ENCODE measurements around the gene ARMC2. TPM values are rescaled to one million over a fixed set of nuclear protein-coding genes. Genes with fewer than 3 reads are reported as not detected.

The ARMC2 gene
- total and polyA plus RNA-seq, 2 experiments from 2014 or later = 2.7 to 4.4 TPM

DNA sequence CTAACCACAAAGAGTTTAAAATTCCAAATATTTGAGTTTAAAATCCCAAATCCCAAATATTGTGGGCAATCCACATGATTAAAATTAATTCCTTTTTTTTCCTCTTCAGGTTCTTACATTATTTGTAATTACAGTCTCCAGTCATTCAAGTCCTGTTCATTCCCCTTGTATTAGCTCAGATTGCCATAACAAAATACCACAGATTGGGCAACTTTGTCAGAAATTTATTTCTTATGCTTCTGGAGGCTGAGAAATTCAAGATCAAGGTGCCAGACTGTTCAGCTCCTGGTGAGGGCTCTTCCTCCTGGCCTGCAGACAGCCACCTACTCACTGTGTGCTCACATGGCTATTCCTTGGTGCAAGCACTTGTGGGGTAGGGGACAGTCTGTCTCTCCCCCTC is 105.5 kb downstream of the ARMC2 start:
- Mint-ChIP-seq H3K9me3 (no peaks in the 10 kb centered on the region), H3K4me1 (no peaks in the 10 kb centered on the region), H3K27ac (no peak overlapping the region), H3K27me3 (ENCODE audit: insufficient read depth, low read depth, poor library complexity) (peaks cover 5% of the 10 kb centered on the region), H3K4me3 (no peak overlapping the region), H3K36me3 (ENCODE audit: low read depth) (no peaks in the 10 kb centered on the region)
- Histone ChIP-seq H3K27me3 (ENCODE audit: insufficient read depth) (no peaks in the 10 kb centered on the region), H3K4me2 (no peak overlapping the region), H3F3A (replicated peaks; ENCODE audit: low read depth) (no peaks in the 10 kb centered on the region), H2AFZ (no peak overlapping the region), H3K4me1 (ENCODE audit: insufficient read depth) (no peaks in the 10 kb centered on the region), H3K27ac (ENCODE audit: low read depth) (no peak overlapping the region), H4K20me1 (replicated peaks; ENCODE audit: insufficient read depth) (no peaks in the 10 kb centered on the region), H3K79me2 (replicated peaks; ENCODE audit: insufficient read depth) (no peaks in the 10 kb centered on the region), H3K9me2 (ENCODE audit: insufficient read depth) (no peaks in the 10 kb centered on the region), H3K36me3 (ENCODE audit: insufficient read depth) (no peaks in the 10 kb centered on the region), H3K4me3 (no peak overlapping the region)
- no peak for ATAC-seq
- TF ChIP-seq JUNB (IDR thresholded peaks at IDR 0.05; ENCODE audit: unreplicated experiment) (no peak), ZNF114 (CRISPR knock-in tag; IDR thresholded peaks at IDR 0.05) (no peak), ZNF331 (CRISPR knock-in tag; IDR thresholded peaks at IDR 0.05; ENCODE audit: low read depth) (no peak), STAT1 (IDR thresholded peaks at IDR 0.05; ENCODE audit: unreplicated experiment) (no peak), EZH2phosphoT487 (IDR thresholded peaks at IDR 0.05; ENCODE audit: unreplicated experiment) (no peak), NANOG (IDR thresholded peaks at IDR 0.05; ENCODE audit: borderline replicate concordance) (no peak), CREB1 (CRISPR knock-in tag; IDR thresholded peaks at IDR 0.05; ENCODE audit: low read depth) (no peak), REST (IDR thresholded peaks at IDR 0.05; ENCODE audit: unreplicated experiment) (no peak)
- TF ChIP-seq, protein P1, sequence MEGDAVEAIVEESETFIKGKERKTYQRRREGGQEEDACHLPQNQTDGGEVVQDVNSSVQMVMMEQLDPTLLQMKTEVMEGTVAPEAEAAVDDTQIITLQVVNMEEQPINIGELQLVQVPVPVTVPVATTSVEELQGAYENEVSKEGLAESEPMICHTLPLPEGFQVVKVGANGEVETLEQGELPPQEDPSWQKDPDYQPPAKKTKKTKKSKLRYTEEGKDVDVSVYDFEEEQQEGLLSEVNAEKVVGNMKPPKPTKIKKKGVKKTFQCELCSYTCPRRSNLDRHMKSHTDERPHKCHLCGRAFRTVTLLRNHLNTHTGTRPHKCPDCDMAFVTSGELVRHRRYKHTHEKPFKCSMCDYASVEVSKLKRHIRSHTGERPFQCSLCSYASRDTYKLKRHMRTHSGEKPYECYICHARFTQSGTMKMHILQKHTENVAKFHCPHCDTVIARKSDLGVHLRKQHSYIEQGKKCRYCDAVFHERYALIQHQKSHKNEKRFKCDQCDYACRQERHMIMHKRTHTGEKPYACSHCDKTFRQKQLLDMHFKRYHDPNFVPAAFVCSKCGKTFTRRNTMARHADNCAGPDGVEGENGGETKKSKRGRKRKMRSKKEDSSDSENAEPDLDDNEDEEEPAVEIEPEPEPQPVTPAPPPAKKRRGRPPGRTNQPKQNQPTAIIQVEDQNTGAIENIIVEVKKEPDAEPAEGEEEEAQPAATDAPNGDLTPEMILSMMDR (conservative IDR thresholded peaks at IDR 0.05; ENCODE audit: low read depth in 2 of 2) = no peak
- TF ChIP-seq, protein P2, sequence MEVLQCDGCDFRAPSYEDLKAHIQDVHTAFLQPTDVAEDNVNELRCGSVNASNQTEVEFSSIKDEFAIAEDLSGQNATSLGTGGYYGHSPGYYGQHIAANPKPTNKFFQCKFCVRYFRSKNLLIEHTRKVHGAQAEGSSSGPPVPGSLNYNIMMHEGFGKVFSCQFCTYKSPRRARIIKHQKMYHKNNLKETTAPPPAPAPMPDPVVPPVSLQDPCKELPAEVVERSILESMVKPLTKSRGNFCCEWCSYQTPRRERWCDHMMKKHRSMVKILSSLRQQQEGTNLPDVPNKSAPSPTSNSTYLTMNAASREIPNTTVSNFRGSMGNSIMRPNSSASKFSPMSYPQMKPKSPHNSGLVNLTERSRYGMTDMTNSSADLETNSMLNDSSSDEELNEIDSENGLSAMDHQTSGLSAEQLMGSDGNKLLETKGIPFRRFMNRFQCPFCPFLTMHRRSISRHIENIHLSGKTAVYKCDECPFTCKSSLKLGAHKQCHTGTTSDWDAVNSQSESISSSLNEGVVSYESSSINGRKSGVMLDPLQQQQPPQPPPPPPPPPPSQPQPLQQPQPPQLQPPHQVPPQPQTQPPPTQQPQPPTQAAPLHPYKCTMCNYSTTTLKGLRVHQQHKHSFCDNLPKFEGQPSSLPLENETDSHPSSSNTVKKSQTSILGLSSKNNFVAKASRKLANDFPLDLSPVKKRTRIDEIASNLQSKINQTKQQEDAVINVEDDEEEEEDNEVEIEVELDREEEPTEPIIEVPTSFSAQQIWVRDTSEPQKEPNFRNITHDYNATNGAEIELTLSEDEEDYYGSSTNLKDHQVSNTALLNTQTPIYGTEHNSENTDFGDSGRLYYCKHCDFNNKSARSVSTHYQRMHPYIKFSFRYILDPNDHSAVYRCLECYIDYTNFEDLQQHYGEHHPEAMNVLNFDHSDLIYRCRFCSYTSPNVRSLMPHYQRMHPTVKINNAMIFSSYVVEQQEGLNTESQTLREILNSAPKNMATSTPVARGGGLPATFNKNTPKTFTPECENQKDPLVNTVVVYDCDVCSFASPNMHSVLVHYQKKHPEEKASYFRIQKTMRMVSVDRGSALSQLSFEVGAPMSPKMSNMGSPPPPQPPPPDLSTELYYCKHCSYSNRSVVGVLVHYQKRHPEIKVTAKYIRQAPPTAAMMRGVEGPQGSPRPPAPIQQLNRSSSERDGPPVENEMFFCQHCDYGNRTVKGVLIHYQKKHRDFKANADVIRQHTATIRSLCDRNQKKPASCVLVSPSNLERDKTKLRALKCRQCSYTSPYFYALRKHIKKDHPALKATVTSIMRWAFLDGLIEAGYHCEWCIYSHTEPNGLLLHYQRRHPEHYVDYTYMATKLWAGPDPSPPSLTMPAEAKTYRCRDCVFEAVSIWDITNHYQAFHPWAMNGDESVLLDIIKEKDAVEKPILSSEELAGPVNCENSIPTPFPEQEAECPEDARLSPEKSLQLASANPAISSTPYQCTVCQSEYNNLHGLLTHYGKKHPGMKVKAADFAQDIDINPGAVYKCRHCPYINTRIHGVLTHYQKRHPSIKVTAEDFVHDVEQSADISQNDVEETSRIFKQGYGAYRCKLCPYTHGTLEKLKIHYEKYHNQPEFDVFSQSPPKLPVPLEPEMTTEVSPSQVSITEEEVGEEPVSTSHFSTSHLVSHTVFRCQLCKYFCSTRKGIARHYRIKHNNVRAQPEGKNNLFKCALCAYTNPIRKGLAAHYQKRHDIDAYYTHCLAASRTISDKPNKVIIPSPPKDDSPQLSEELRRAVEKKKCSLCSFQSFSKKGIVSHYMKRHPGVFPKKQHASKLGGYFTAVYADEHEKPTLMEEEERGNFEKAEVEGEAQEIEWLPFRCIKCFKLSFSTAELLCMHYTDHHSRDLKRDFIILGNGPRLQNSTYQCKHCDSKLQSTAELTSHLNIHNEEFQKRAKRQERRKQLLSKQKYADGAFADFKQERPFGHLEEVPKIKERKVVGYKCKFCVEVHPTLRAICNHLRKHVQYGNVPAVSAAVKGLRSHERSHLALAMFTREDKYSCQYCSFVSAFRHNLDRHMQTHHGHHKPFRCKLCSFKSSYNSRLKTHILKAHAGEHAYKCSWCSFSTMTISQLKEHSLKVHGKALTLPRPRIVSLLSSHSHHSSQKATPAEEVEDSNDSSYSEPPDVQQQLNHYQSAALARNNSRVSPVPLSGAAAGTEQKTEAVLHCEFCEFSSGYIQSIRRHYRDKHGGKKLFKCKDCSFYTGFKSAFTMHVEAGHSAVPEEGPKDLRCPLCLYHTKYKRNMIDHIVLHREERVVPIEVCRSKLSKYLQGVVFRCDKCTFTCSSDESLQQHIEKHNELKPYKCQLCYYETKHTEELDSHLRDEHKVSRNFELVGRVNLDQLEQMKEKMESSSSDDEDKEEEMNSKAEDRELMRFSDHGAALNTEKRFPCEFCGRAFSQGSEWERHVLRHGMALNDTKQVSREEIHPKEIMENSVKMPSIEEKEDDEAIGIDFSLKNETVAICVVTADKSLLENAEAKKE (CRISPR knock-in tag; IDR thresholded peaks at IDR 0.05) = no peak
- DNase-seq (ENCODE audit: low spot score) = no peak

Measured in GM23338 (cell line).